Measurements from ENCODE around the gene GSTO2. TPM values are rescaled to one million over a fixed set of nuclear protein-coding genes. Genes with fewer than 3 reads are reported as not detected.

The GSTO2 gene
- total and polyA plus RNA-seq, 2 of the 13 experiments (the other 11 are each of a cell fraction or from before 2014, with no cell fraction given), result 2.1 to 7.9 TPM

GRCh38 chr10:104288355-104288754 lies 19.4 kb downstream of the GSTO2 start (continued):
- TF ChIP-seq BCL3 (CRISPR knock-in tag; IDR thresholded peaks at IDR 0.05), result no peak
- TF ChIP-seq ZNF839 (CRISPR knock-in tag; IDR thresholded peaks at IDR 0.05; ENCODE audit: borderline replicate concordance), result no peak
- peak; percentile 95 for TF ChIP-seq ARID3A (IDR thresholded peaks at IDR 0.05; ENCODE audit: low read depth, low read length)
- 0 out of 2 replicates have a peak, but pooled peaks have one; percentile 37 for TF ChIP-seq ZFP1 (CRISPR knock-in tag; IDR thresholded peaks at IDR 0.05)
- TF ChIP-seq POLR2AphosphoS5 (IDR thresholded peaks at IDR 0.05; ENCODE audit: low read depth, low read length), result no peak
- TF ChIP-seq MTA1 (CRISPR knock-in tag; IDR thresholded peaks at IDR 0.05; ENCODE audit: borderline replicate concordance), result no peak
- 0 out of 2 replicates have a peak, but pooled peaks have one; percentile 41 for TF ChIP-seq POGK (CRISPR knock-in tag; conservative IDR thresholded peaks at IDR 0.05)
- no peak for TF ChIP-seq ONECUT2 (CRISPR knock-in tag; IDR thresholded peaks at IDR 0.05)
- peak; percentile 65; the same call in 1 of the 2 replicates for TF ChIP-seq THAP11 (CRISPR knock-in tag; IDR thresholded peaks at IDR 0.05)
- no peak for TF ChIP-seq NFE2L1 (CRISPR knock-in tag; IDR thresholded peaks at IDR 0.05; ENCODE audit: borderline replicate concordance)
- no peak for TF ChIP-seq ZNF549 (CRISPR knock-in tag; IDR thresholded peaks at IDR 0.05)
- TF ChIP-seq KDM1A (CRISPR knock-in tag; IDR thresholded peaks at IDR 0.05), result peak; percentile 25; the same call in 1 of the 2 replicates
- no peak for TF ChIP-seq ZNF616 (CRISPR knock-in tag; IDR thresholded peaks at IDR 0.05; ENCODE audit: low read depth)
- no peak for TF ChIP-seq JDP2 (CRISPR knock-in tag; IDR thresholded peaks at IDR 0.05; ENCODE audit: borderline replicate concordance)
- TF ChIP-seq ZNF788 (CRISPR knock-in tag; IDR thresholded peaks at IDR 0.05; ENCODE audit: borderline replicate concordance), result no peak
- no peak for TF ChIP-seq ZNF740 (CRISPR knock-in tag; IDR thresholded peaks at IDR 0.05)
- TF ChIP-seq SOX5 (CRISPR knock-in tag; IDR thresholded peaks at IDR 0.05; ENCODE audit: borderline replicate concordance), result peak; percentile 92
- peak; percentile 37 to 38; a peak in 2 of 4 replicates for TF ChIP-seq HMGXB4 (CRISPR knock-in tag; IDR thresholded peaks at IDR 0.05; ENCODE audit: borderline replicate concordance in 1 of 2, low read depth in 1 of 2)
- TF ChIP-seq NFIC (IDR thresholded peaks at IDR 0.05; ENCODE audit: low read length), result peak; percentile 97
- TF ChIP-seq ZNF556 (CRISPR knock-in tag; IDR thresholded peaks at IDR 0.05; ENCODE audit: borderline replicate concordance), result no peak
- TF ChIP-seq NR2F6 (IDR thresholded peaks at IDR 0.05), result peak; percentile 77
- peak; percentile 59 for TF ChIP-seq NR2F6 (CRISPR knock-in tag; IDR thresholded peaks at IDR 0.05)
- no peak for TF ChIP-seq PLSCR1 (CRISPR knock-in tag; IDR thresholded peaks at IDR 0.05; ENCODE audit: borderline replicate concordance)

All from HepG2 (cell line).